Stimulated activated naive CD8-positive, alpha-beta T cell treated with anti-CD3 and anti-CD28 coated beads, Interleukin-15, Interleukin-2, amounts not matched to agents 100 ng/mL and 50 ng/mL, for 24 hours (primary cell): Measurements from ENCODE around the gene GAGE12D.
"Not testable (repeated sequence)": the region's sequence is repeated elsewhere in the genome, so short reads cannot be mapped to it uniquely, and the experiment has no call there.

Experiments
- H3K27ac Mint-ChIP-seq: one replicate; pipeline ENCODE4 v1.8.0; 2021; ENCODE audit warnings: mild to moderate bottlenecking, mixed read lengths
- H3K27me3 Mint-ChIP-seq: one replicate; pipeline ENCODE4 v1.8.0; 2021; ENCODE audit warnings: mixed read lengths
- H3K36me3 Mint-ChIP-seq: one replicate; pipeline ENCODE4 v1.8.0; 2021; ENCODE audit warnings: low read depth, mixed read lengths
- H3K4me1 Mint-ChIP-seq: one replicate; pipeline ENCODE4 v1.8.0; 2021; ENCODE audit warnings: low read depth, mixed read lengths
- H3K4me3 Mint-ChIP-seq: one replicate; pipeline ENCODE4 v1.8.0; 2021; ENCODE audit warnings: mild to moderate bottlenecking, mixed read lengths
- H3K9me3 Mint-ChIP-seq: one replicate; pipeline ENCODE4 v1.8.0; 2021; ENCODE audit warnings: mixed read lengths

The GAGE12D gene

GRCh38 chrX:49541433-49541832 lies at the start of gene GAGE12D:
Gene GAGE12D, plus strand, starts transcription at chrX:49541733. Its CDS starts 1,155 bp downstream, at chrX:49542888.
- H3K27ac Mint-ChIP-seq, H3K27me3 Mint-ChIP-seq: not testable (repeated sequence)

GRCh38 chrX:49531877-49532276 lies 9.7 kb upstream of the GAGE12D start, which contains the start of gene GAGE12C:
Gene GAGE12C, plus strand, starts transcription at chrX:49532177. Its CDS starts 1,155 bp downstream, at chrX:49533332.
- H3K9me3 Mint-ChIP-seq, H3K27ac Mint-ChIP-seq, H3K4me1 Mint-ChIP-seq, H3K4me3 Mint-ChIP-seq, H3K36me3 Mint-ChIP-seq, H3K27me3 Mint-ChIP-seq: not testable (repeated sequence)

More at GRCh38 chrX:49541433-49541832, at the start of gene GAGE12D:
- H3K4me1 Mint-ChIP-seq, H3K4me3 Mint-ChIP-seq, H3K36me3 Mint-ChIP-seq, H3K9me3 Mint-ChIP-seq: not testable (repeated sequence)

- not testable (repeated sequence) for H3K4me3 Mint-ChIP-seq, H3K4me1 Mint-ChIP-seq, H3K36me3 Mint-ChIP-seq, H3K27me3 Mint-ChIP-seq, H3K9me3 Mint-ChIP-seq, H3K27ac Mint-ChIP-seq
These were observed 9.5 kb downstream of the GAGE12D start, which contains the start of gene GAGE12E for GRCh38 chrX:49550989-49551388. Gene GAGE12E, plus strand, starts transcription at chrX:49551289. Its CDS starts 1,155 bp downstream, at chrX:49552444.

GRCh38 chrX:49560542-49560941 lies 19.0 kb downstream of the GAGE12D start, which contains the start of gene GAGE12F:
Gene GAGE12F, plus strand, starts transcription at chrX:49560842. Its CDS starts 1,155 bp downstream, at chrX:49561997.
- not testable (repeated sequence) for H3K4me1 Mint-ChIP-seq, H3K9me3 Mint-ChIP-seq

GRCh38 chrX:49568728-49569127 lies 27.2 kb downstream of the GAGE12D start:
- not testable (repeated sequence) for H3K36me3 Mint-ChIP-seq, H3K4me1 Mint-ChIP-seq, H3K27me3 Mint-ChIP-seq, H3K9me3 Mint-ChIP-seq, H3K4me3 Mint-ChIP-seq, H3K27ac Mint-ChIP-seq

More at GRCh38 chrX:49560542-49560941, 19.0 kb downstream of the GAGE12D start, which contains the start of gene GAGE12F:
- H3K36me3 Mint-ChIP-seq, H3K27me3 Mint-ChIP-seq, H3K4me3 Mint-ChIP-seq, H3K27ac Mint-ChIP-seq: not testable (repeated sequence)

- H3K27me3 Mint-ChIP-seq, H3K9me3 Mint-ChIP-seq, H3K4me1 Mint-ChIP-seq, H3K27ac Mint-ChIP-seq, H3K36me3 Mint-ChIP-seq, H3K4me3 Mint-ChIP-seq: not testable (repeated sequence)
These were observed 27.6 kb downstream of the GAGE12D start for GRCh38 chrX:49569152-49569551.

GRCh38 chrX:49570100-49570499 lies 28.6 kb downstream of the GAGE12D start, which contains the start of gene GAGE12G:
Gene GAGE12G, plus strand, starts transcription at chrX:49570400. Its CDS starts 1,155 bp downstream, at chrX:49571555.
- not testable (repeated sequence) for H3K27me3 Mint-ChIP-seq, H3K9me3 Mint-ChIP-seq, H3K4me3 Mint-ChIP-seq, H3K4me1 Mint-ChIP-seq, H3K36me3 Mint-ChIP-seq, H3K27ac Mint-ChIP-seq

GRCh38 chrX:49579649-49580048 lies 38.1 kb downstream of the GAGE12D start, which contains the start of gene GAGE12H:
Gene GAGE12H, plus strand, starts transcription at chrX:49579949. Its CDS starts 1,155 bp downstream, at chrX:49581104.
- not testable (repeated sequence) for H3K9me3 Mint-ChIP-seq, H3K27ac Mint-ChIP-seq, H3K4me3 Mint-ChIP-seq, H3K4me1 Mint-ChIP-seq, H3K27me3 Mint-ChIP-seq, H3K36me3 Mint-ChIP-seq

- not testable (repeated sequence) for H3K36me3 Mint-ChIP-seq, H3K27me3 Mint-ChIP-seq, H3K27ac Mint-ChIP-seq, H3K9me3 Mint-ChIP-seq, H3K4me1 Mint-ChIP-seq, H3K4me3 Mint-ChIP-seq
These were observed 47.7 kb downstream of the GAGE12D start, which contains the start of gene GAGE2A for GRCh38 chrX:49589196-49589595. Gene GAGE2A, plus strand, starts transcription at chrX:49589496. Its CDS starts 1,155 bp downstream, at chrX:49590651.

GRCh38 chrX:49589769-49590478 lies 48.4 kb downstream of the GAGE12D start:
- not testable (repeated sequence) for H3K27ac Mint-ChIP-seq, H3K36me3 Mint-ChIP-seq, H3K4me3 Mint-ChIP-seq, H3K27me3 Mint-ChIP-seq, H3K4me1 Mint-ChIP-seq, H3K9me3 Mint-ChIP-seq

GRCh38 chrX:49590488-49590887 lies 49.0 kb downstream of the GAGE12D start:
- not testable (repeated sequence) for H3K27me3 Mint-ChIP-seq, H3K9me3 Mint-ChIP-seq, H3K4me3 Mint-ChIP-seq

More at GRCh38 chrX:49590488-49590887, 49.0 kb downstream of the GAGE12D start:
- H3K27ac Mint-ChIP-seq, H3K4me1 Mint-ChIP-seq, H3K36me3 Mint-ChIP-seq: not testable (repeated sequence)
